Stimulated activated CD4-positive, alpha-beta T cell treated with anti-CD3 and anti-CD28 coated beads, Interleukin-4, amount 100 ng/mL, for 24 hours (primary cell): ENCODE measurements around the gene MGLL.

ENCODE experiments used
- DNase-seq: peaks from one replicate; pipeline ENCODE4 v3.0.0-alpha.2; 2020

The MGLL gene

GRCh38 chr3:127700406-127700805 is 121.9 kb downstream of the MGLL start:
- no peak for DNase-seq

GRCh38 chr3:127699416-127700300 is 122.7 kb downstream of the MGLL start:
- no peak for DNase-seq

GRCh38 chr3:127698691-127699415 is 123.5 kb downstream of the MGLL start:
- DNase-seq = no peak

GRCh38 chr3:127698286-127698685 is 124.0 kb downstream of the MGLL start:
- DNase-seq = no peak

- peak; percentile 37 for DNase-seq
Observed at GRCh38 chr3:127697551-127698240, 124.6 kb downstream of the MGLL start.

GRCh38 chr3:127694467-127695215 is 127.7 kb downstream of the MGLL start:
- DNase-seq = peak; percentile 19

GRCh38 chr3:127693336-127693843 is 128.9 kb downstream of the MGLL start:
- no peak for DNase-seq

- DNase-seq = no peak
Observed at GRCh38 chr3:127692501-127693335, 129.6 kb downstream of the MGLL start.

GRCh38 chr3:127691974-127692373 is 130.3 kb downstream of the MGLL start:
- no peak for DNase-seq

- no peak for DNase-seq
Observed at GRCh38 chr3:127691489-127691888, 130.8 kb downstream of the MGLL start.

GRCh38 chr3:127690823-127691452 is 131.4 kb downstream of the MGLL start:
- no peak for DNase-seq

GRCh38 chr3:127690106-127690505 is 132.2 kb downstream of the MGLL start:
- DNase-seq = no peak

- DNase-seq = no peak
Observed at GRCh38 chr3:127689266-127689860, 133.0 kb downstream of the MGLL start.

GRCh38 chr3:127688416-127689265 is 133.7 kb downstream of the MGLL start:
- no peak for DNase-seq

GRCh38 chr3:127688022-127688415 is 134.3 kb downstream of the MGLL start:
- no peak for DNase-seq

- no peak for DNase-seq
Observed at GRCh38 chr3:127687228-127687737, 135.0 kb downstream of the MGLL start.

- DNase-seq = no peak
Observed at GRCh38 chr3:127686512-127686894, 135.8 kb downstream of the MGLL start.

GRCh38 chr3:127685708-127686511 is 136.4 kb downstream of the MGLL start:
- no peak for DNase-seq
